HG02588 (cell line): ENCODE measurements around the gene KDM6A.
A peak's percentile ranks its signal among the peaks of the same experiment; 100 is the strongest.
"Not testable (repeated sequence)": the region's sequence is repeated elsewhere in the genome, so short reads cannot be mapped to it uniquely, and the experiment has no call there.

Experiments
- ATAC-seq: cut with Tn5 transposase; IDR thresholded peaks from one replicate; pipeline ENCODE4 v1.9.1; 2021; ENCODE audit warnings: mild to moderate bottlenecking, moderate library complexity; ENCODE audit not compliant: unreplicated experiment

KDM6A gene

DNA sequence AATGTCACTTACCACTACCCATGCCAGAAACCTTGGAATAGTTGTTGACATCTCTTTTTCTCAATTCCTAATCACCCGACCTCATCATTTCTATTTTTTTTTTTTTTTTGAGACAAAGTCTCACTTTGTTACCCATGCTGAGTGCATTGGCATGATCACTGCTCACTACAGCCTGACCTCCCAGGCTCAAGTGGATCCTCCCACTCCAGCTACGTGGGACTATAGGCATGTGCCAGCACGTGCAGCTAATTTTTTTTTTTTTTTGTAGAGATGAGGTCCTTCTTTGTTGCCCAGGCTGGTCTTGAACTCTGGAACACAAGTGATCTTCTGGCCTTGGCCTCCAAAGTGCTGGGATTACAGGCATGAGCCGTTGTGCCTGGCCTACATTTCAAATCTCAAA is 12.0 kb downstream of the KDM6A start:
- no peak for ATAC-seq

DNA sequence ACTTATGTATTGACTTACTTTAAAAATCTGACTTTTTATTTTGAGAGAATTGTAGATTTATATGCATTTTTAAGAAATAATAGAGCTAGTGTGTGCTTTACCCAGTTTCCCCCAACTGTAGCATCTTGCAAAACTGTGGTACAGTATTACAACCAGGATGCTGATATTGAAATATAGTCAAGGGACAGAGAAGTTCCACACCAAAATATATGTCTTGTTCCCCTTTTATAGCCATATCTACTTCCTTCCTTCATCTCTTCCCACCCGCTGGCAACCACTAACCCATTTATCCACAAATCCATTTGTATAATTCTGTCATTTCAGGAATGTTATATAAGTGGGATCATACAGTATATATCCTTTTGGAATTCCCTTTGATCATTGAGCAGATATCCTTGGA is 16.8 kb downstream of the KDM6A start:
- no peak for ATAC-seq

GRCh38 chrX:44890247-44890646 is 17.3 kb downstream of the KDM6A start:
- ATAC-seq, result no peak

- ATAC-seq, result not testable (repeated sequence)
These were observed 17.7 kb downstream of the KDM6A start for GRCh38 chrX:44890687-44891086.

DNA sequence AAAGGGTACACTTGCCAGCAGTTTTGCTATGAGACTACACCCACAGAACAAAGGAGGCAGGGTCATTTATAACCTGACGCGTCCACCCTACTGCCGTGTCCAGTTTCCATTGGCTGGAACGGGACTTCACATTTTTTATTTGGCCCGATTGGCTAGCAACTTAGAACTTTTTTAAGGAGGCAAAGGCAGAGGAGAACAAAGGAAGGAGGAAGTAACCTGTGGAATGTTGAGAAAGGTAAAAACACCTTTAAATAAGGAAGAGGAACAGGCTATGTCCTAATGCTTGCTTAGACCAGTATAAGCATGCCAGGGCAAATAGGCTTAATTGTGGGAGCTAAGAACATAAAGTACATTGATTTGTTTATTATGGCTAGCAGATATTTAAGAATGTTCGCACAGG is 18.7 kb downstream of the KDM6A start:
- ATAC-seq, result no peak

DNA sequence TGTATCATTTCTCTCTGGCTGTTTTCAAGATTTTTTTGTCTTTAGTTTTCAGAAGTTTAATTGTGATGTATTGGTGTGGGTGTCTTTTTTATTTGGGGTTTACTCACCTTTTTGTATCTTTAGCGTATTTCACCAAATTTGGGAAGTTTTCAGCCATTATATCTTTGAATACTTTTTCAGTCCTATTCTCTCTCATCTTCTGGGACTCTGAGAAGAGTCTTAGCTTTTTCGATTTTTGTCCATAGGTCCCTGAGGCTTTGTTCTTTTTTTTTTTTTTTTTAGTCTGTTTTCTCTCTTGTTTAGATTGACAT is 23.8 kb downstream of the KDM6A start:
- no peak for ATAC-seq

GRCh38 chrX:44897539-44897938 is 24.6 kb downstream of the KDM6A start:
- no peak for ATAC-seq

DNA sequence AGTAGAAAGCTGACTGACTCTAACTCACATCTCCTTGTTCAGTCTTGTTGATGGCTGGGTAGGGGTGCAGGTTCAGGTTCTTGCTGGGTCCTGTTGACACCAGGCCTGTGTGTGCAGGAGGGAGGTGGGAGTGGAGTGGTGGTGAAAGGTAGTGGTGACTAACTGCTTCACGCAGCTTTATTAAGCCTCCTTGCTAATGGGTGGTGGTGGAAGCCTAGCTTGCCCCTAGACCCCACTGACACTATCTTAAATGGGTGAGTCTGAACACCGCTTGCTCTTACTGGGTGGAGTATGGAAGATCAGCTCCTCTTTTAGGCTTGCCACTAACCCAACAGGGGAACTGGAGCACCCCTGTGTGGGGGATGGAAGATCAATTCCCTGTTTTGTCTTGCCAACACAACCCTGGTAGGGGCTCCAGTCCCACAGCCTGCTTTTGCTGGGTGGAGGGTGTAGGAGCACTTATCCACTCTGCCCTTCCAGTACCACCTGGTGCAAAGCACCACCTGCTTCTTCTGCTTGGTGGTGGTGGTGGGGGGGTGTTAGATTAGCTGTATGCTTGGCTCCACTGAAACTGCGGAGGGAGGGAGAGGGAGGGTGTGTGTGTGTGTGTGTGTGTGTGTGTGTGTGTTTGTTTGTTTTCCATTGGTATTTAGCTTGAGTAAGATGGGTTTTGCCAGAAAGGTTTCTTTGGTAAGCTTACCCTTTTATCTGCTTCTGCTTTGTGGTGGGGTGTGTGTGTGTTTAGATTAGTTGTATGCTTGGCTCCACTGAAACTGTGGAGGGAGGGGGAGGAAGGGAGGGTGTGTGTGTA is 25.6 kb downstream of the KDM6A start:
- ATAC-seq, result no peak

DNA sequence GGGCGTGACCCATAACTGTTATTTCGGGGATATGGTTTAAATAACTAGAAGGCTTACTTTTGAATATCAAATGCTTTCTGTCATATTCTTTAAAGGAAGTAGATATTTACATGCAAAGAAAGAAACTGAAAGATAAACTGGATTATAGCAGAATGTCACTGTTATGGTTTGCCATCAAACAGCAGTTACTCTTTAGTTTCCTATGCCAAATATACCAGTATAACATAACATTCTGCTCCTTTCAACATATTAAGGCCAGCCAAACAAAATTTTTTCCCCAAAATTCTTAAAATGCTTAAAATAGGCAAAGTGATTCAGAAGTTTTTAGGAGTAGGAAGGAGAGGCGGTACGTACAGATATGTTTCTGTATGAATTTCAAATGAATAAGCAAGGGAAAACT is 27.0 kb downstream of the KDM6A start:
- no peak for ATAC-seq

- ATAC-seq, result no peak
These were observed 30.1 kb downstream of the KDM6A start for GRCh38 chrX:44903107-44903506.

DNA sequence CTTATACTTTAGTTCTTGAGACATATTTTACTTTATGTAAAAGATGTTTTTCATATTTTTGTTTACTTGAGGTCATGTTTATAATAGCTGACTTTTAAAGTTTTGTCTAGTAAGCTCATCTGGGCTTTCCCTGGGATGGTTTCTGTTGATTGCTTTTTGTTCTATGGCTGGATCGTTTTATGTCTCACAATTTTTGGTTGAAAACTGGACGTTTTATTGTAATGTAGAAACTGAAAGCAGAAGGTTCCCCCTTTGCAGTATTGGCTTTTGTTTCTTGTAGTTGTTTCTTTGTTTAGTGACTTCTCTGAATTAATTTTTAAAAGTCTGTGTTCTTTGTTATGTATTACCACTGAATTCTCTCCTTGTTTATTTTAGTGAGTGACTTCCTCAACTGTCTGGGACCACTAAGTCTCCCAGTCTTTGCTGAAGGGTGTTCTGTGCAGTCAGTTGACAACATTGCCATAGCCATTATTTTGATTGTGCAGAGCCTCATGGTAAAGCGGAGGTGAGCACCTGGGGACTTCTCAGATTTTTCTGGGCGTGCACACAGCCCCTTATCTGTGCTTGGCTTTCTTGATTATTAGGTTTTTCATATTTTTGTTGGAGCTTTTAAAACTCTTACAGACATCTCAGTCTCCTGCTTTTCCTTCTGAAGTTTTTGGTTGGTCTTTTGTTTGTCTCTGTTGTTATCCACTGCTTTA is 31.0 kb downstream of the KDM6A start:
- no peak for ATAC-seq

DNA sequence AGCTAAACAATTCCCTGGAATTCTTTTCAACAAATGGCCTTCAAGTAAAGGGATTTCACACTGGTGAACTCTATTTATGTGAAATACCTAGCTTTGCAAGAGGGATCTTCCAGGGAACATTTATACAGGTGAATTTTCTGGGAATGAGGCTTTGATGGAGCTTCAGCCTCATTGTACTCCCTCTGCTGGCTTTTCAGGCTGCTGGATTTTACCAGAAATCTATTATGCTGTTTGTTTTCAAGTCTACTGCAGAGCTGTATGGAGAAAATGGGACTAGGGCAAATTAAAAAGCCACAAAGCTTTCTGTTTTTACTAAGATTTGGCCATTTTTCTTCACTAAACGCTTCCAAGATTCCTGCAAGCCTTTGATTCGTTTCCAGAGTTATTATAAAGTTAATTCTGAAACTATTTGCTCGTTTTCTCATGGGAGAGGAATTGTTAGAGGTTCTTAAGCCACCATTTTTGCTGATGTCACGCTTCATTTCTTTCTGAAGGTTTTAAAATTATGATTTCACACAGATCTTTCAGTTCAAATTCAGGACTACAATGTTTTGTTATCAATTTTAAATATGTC is 31.6 kb downstream of the KDM6A start:
- no peak for ATAC-seq

DNA sequence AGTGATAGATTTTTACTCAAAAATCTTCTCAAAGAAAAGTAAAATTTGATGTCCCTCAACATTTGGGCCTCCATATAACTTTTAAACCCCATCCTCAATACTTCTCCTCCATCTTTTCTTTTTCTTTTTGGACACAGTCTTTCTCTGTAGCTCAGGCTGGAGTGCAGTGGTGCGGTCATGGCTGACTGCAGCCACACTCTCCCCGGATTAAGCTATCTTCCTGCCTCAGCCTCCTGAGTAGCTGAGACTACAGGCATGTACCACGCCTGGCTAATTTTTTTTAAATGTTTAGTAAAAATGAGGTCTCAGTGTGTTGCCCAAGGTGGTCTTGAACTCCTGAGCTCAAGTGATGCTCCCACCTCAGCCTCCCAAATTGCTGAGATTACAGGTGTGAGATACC is 33.1 kb downstream of the KDM6A start:
- peak; percentile 50 for ATAC-seq

GRCh38 chrX:44906542-44906941 is 33.6 kb downstream of the KDM6A start:
- ATAC-seq, result no peak

GRCh38 chrX:44908153-44908552 is 35.2 kb downstream of the KDM6A start:
- ATAC-seq, result no peak

DNA sequence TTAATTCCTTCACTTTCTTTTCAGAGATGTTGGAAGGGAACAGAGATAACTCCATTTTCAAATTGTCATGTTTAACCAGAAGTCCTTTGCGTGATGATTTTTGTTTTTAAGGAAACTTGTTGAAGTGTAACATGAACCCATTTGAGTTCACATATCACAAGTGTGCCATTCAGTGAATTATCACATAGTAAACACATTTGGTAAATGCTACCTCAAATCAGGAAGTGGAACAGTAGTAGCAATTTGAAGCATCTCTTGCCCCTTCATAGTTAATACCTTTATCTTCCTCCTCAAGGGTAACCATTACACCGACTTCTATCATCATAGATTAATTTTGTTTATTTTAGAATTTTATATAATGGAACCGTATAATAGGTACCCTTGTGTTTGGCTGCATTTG is 35.8 kb downstream of the KDM6A start:
- no peak for ATAC-seq

DNA sequence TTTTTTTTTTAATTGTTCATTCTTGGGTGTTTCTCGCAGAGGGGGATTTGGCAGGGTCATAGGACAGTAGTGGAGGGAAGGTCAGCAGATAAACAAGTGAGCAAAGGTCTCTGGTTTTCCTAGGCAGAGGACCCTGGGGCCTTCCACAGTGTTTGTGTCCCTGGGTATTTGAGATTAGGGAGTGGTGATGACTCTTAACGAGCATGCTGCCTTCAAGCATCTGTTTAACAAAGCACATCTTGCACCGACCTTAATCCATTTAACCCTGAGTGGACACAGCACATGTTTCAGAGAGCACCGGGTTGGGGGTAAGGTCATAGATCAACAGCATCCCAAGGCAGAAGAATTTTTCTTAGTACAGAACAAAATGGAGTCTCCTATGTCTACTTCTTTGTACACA is 37.5 kb downstream of the KDM6A start:
- ATAC-seq, result not testable (repeated sequence)

- not testable (repeated sequence) for ATAC-seq
These were observed 38.1 kb downstream of the KDM6A start for GRCh38 chrX:44911074-44911600.

DNA sequence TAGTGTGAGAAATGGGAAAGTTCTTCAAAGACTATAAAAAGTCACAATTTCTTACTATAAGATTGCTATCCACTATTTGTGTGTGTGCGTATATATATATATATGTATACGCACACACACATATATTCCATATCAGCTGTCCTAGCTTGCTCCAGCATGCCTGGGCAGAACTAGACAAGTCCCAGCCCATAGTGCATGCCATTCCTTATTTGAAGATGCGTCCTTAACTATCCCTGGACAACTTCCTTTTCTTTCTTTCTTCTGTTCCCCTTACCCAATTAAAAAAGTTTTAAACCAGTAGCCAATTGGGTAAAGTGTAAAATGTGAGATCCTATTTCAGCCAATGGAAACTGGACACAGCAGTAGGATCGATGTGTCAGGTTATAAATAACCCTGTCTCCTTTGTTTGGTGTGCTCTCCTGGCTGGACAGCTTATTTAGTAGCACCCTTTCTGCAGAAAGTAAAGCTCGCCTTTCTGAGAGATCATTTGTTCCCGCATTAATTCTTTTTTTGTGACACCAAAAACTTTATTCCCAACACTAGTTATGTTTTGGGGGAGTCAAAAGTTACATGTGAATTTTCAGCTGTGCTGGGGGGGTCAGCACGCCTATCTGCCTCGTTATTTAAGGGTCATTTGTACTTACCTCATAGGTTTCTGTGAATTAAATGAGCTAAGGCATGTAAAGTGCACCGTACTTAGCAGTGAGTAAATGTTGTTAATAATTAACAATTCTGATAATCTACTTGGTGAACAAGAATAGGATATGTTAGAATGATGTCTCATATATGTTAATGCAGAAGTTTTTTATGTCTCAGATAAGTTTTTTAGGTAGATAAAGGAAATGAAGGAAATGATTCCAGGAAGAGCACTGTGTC is 40.9 kb downstream of the KDM6A start:
- peak; percentile 32 for ATAC-seq

GRCh38 chrX:44914532-44915198 is 41.7 kb downstream of the KDM6A start:
- ATAC-seq, result peak; percentile 79
